Breast epithelium (tissue), 3 donors: ENCODE measurements around the gene CCDC3.

ENCODE experiments used
- POLR2AphosphoS5 ChIP-seq, 3 donors: sonication (generic); formaldehyde crosslinking; IDR thresholded peaks; one replicate each; pipeline ENCODE4 v1.6.1; 2017; ENCODE audit warnings: antibody characterized with exemption in 3 of 3
- TF ChIP-seq, protein P1 (sequence below), 3 donors: fragments of 450-650 bp; IDR thresholded peaks; one replicate each; pipeline ENCODE4 v1.5.1; 2016 to 2017; ENCODE audit warnings: antibody characterized with exemption in 3 of 3, mild to moderate bottlenecking in 3 of 3, moderate library complexity in 3 of 3

- no peak for TF ChIP-seq POLR2AphosphoS5 (IDR thresholded peaks at IDR 0.05)
- TF ChIP-seq, protein P1, sequence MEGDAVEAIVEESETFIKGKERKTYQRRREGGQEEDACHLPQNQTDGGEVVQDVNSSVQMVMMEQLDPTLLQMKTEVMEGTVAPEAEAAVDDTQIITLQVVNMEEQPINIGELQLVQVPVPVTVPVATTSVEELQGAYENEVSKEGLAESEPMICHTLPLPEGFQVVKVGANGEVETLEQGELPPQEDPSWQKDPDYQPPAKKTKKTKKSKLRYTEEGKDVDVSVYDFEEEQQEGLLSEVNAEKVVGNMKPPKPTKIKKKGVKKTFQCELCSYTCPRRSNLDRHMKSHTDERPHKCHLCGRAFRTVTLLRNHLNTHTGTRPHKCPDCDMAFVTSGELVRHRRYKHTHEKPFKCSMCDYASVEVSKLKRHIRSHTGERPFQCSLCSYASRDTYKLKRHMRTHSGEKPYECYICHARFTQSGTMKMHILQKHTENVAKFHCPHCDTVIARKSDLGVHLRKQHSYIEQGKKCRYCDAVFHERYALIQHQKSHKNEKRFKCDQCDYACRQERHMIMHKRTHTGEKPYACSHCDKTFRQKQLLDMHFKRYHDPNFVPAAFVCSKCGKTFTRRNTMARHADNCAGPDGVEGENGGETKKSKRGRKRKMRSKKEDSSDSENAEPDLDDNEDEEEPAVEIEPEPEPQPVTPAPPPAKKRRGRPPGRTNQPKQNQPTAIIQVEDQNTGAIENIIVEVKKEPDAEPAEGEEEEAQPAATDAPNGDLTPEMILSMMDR (IDR thresholded peaks at IDR 0.05) = no peak
Observed at GRCh38 chr10:12973149-12973718, 28.3 kb downstream of the CCDC3 start.
